ENCODE measurements around the gene NRG2.

DNA sequence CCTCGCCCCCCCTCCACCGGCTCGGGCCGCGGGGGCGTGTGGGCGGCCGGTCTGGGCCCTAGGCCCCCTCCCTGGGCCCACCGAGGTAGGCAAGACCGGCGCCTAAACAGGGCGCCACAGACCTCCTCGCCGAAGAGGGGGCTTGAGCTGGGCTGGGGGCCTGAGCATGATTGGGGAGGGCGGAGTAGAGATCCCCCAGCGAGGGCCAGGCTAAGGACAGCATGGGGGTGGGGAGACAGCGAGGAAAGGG, 138.6 kb downstream of the NRG2 start:
- TF ChIP-seq, protein P1, sequence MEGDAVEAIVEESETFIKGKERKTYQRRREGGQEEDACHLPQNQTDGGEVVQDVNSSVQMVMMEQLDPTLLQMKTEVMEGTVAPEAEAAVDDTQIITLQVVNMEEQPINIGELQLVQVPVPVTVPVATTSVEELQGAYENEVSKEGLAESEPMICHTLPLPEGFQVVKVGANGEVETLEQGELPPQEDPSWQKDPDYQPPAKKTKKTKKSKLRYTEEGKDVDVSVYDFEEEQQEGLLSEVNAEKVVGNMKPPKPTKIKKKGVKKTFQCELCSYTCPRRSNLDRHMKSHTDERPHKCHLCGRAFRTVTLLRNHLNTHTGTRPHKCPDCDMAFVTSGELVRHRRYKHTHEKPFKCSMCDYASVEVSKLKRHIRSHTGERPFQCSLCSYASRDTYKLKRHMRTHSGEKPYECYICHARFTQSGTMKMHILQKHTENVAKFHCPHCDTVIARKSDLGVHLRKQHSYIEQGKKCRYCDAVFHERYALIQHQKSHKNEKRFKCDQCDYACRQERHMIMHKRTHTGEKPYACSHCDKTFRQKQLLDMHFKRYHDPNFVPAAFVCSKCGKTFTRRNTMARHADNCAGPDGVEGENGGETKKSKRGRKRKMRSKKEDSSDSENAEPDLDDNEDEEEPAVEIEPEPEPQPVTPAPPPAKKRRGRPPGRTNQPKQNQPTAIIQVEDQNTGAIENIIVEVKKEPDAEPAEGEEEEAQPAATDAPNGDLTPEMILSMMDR (IDR thresholded peaks at IDR 0.05; ENCODE audit: low read depth, low read length), result no peak
- TF ChIP-seq POLR2A (IDR thresholded peaks at IDR 0.05; ENCODE audit: extremely low read depth, insufficient read length), result no peak
- TF ChIP-seq, protein P2, sequence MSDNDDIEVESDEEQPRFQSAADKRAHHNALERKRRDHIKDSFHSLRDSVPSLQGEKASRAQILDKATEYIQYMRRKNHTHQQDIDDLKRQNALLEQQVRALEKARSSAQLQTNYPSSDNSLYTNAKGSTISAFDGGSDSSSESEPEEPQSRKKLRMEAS (IDR thresholded peaks at IDR 0.05; ENCODE audit: low read depth, low read length), result no peak

Data from NB4 (cell line).